ENCODE results near the gene LMO4. TPM values are rescaled to one million over a fixed set of nuclear protein-coding genes. Genes with fewer than 3 reads are reported as not detected.

LMO4 gene
- polyA plus RNA-seq, 1 donor (not counting 4 experiments of a cell fraction or from before 2014, with no cell fraction given): 33.4 TPM

GRCh38 chr1:87394513-87394912 is 65.8 kb downstream of the LMO4 start:
- H3K27me3 ChIP-seq (ENCODE audit: control insufficient read depth, extremely low read depth, insufficient read depth, low read length): no peaks in the 10 kb centered on the region
- no peaks in the 10 kb centered on the region for H3K79me2 ChIP-seq (ENCODE audit: control insufficient read depth, insufficient read depth, low read length)
- H3K9me3 ChIP-seq (ENCODE audit: control insufficient read depth, low read depth, low read length): no peaks in the 10 kb centered on the region
- no peak overlapping the region for H2AFZ ChIP-seq (ENCODE audit: control insufficient read depth, low read length)
- dilution Hi-C loops (cut with MboI; ENCODE audit: extremely low pct_ligation_motif_present, low sequenced_read_pairs): no loop called here
- no peaks in the 10 kb centered on the region for H3K36me3 ChIP-seq (ENCODE audit: control insufficient read depth in 2 of 2, extremely low read depth in 1 of 2, insufficient read depth in 2 of 2, low read length in 2 of 2)
- peaks cover 30% of the 10 kb centered on the region for H3K4me1 ChIP-seq (ENCODE audit: control insufficient read depth, extremely low read depth, insufficient read depth, low read length)
- no peaks in the 10 kb centered on the region for H3K9me1 ChIP-seq (ENCODE audit: control insufficient read depth, extremely low read depth, insufficient read depth, low read length)
- H3K4me3 ChIP-seq (ENCODE audit: control insufficient read depth in 2 of 3, extremely low read depth in 1 of 3, insufficient read depth in 2 of 3, low read depth in 1 of 3, low read length in 3 of 3): no peak overlapping the region
- no peak overlapping the region for H3K27ac ChIP-seq (ENCODE audit: control insufficient read depth, insufficient read depth, low read length)
- FAIRE-seq (no peak), DNase-seq (ENCODE audit: low read depth, low spot score) (no peak)
- H3K4me2 ChIP-seq (ENCODE audit: control insufficient read depth, extremely low read depth, insufficient read depth, low read depth, low read length): no peak overlapping the region
- H3K9ac ChIP-seq (ENCODE audit: control insufficient read depth, extremely low read depth, insufficient read depth, low read length): no peak overlapping the region
- TF ChIP-seq EZH2 (IDR thresholded peaks at IDR 0.05; ENCODE audit: low read length): no peak
- TF ChIP-seq CTCF (optimal IDR thresholded peaks at IDR 0.05 in 1 of 3, IDR thresholded peaks at IDR 0.05 in 1 of 3, conservative IDR thresholded peaks at IDR 0.05 in 1 of 3; ENCODE audit: extremely low read depth in 1 of 3, insufficient read depth in 2 of 3, low read length in 3 of 3): no peak
- H4K20me1 ChIP-seq (ENCODE audit: control insufficient read depth, extremely low read depth, insufficient read depth, low read length): no peaks in the 10 kb centered on the region

GRCh38 chr1:87394982-87395381 is 66.3 kb downstream of the LMO4 start:
- H3K9ac ChIP-seq (ENCODE audit: control insufficient read depth, extremely low read depth, insufficient read depth, low read length): no peak overlapping the region
- H4K20me1 ChIP-seq (ENCODE audit: control insufficient read depth, extremely low read depth, insufficient read depth, low read length): no peaks in the 10 kb centered on the region
- no peak overlapping the region for H3K27ac ChIP-seq (ENCODE audit: control insufficient read depth, insufficient read depth, low read length)
- no peak overlapping the region for H2AFZ ChIP-seq (ENCODE audit: control insufficient read depth, low read length)
- FAIRE-seq (no peak), DNase-seq (ENCODE audit: low read depth, low spot score) (no peak)
- no peak overlapping the region for H3K4me2 ChIP-seq (ENCODE audit: control insufficient read depth, extremely low read depth, insufficient read depth, low read depth, low read length)
- H3K79me2 ChIP-seq (ENCODE audit: control insufficient read depth, insufficient read depth, low read length): no peaks in the 10 kb centered on the region
- peaks cover 34% of the 10 kb centered on the region for H3K4me1 ChIP-seq (ENCODE audit: control insufficient read depth, extremely low read depth, insufficient read depth, low read length)
- no peak for TF ChIP-seq EZH2 (IDR thresholded peaks at IDR 0.05; ENCODE audit: low read length)
- TF ChIP-seq CTCF (optimal IDR thresholded peaks at IDR 0.05 in 1 of 3, IDR thresholded peaks at IDR 0.05 in 1 of 3, conservative IDR thresholded peaks at IDR 0.05 in 1 of 3; ENCODE audit: extremely low read depth in 1 of 3, insufficient read depth in 2 of 3, low read length in 3 of 3): no peak
- H3K9me3 ChIP-seq (ENCODE audit: control insufficient read depth, low read depth, low read length): no peaks in the 10 kb centered on the region
- H3K27me3 ChIP-seq (ENCODE audit: control insufficient read depth, extremely low read depth, insufficient read depth, low read length): no peaks in the 10 kb centered on the region
- no peaks in the 10 kb centered on the region for H3K9me1 ChIP-seq (ENCODE audit: control insufficient read depth, extremely low read depth, insufficient read depth, low read length)
- dilution Hi-C loops (cut with MboI; ENCODE audit: extremely low pct_ligation_motif_present, low sequenced_read_pairs): no loop called here
- no peaks in the 10 kb centered on the region for H3K36me3 ChIP-seq (ENCODE audit: control insufficient read depth in 2 of 2, extremely low read depth in 1 of 2, insufficient read depth in 2 of 2, low read length in 2 of 2)
- H3K4me3 ChIP-seq (ENCODE audit: control insufficient read depth in 2 of 3, extremely low read depth in 1 of 3, insufficient read depth in 2 of 3, low read depth in 1 of 3, low read length in 3 of 3): no peak overlapping the region
